Psoas muscle (tissue), 8 donors: ENCODE data around the gene NAT9. TPM values are rescaled to one million over a fixed set of nuclear protein-coding genes. Genes with fewer than 3 reads are reported as not detected.

Source experiments
- ATAC-seq, 4 donors: fragments of 200-7000 bp; cut with Tn5 transposase; one replicate each; pipeline ENCODE4 v1.9.1; 2020; ENCODE audit warnings: moderate library complexity in 3 of 4, mild to moderate bottlenecking in 2 of 4
- DNase-seq, 2 donors: peaks; one replicate each; pipeline ENCODE4 v3.0.0-alpha.2; 2020
- H3K27ac ChIP-seq: fragments of 200-600 bp; one replicate; pipeline ENCODE4 v1.8.0; 2022
- H3K27me3 ChIP-seq, 3 donors: fragments of 200-600 bp in 1 of 3; one replicate each; pipeline versions ENCODE4 v1.6.1 to v1.8.0; 2013 to 2022; ENCODE audit warnings: low read length in 2 of 3, mild to moderate bottlenecking in 2 of 3, moderate library complexity in 1 of 3; ENCODE audit not compliant: insufficient read depth in 3 of 3
- H3K36me3 ChIP-seq, 2 donors: fragments of 200-600 bp in 1 of 2; one replicate each; pipeline versions ENCODE4 v1.6.1 to v1.8.0; 2013 to 2022; ENCODE audit warnings: low read depth in 1 of 2, mild to moderate bottlenecking in 1 of 2, moderate library complexity in 1 of 2; ENCODE audit not compliant: insufficient read depth in 1 of 2
- H3K4me1 ChIP-seq: fragments of 200-600 bp; one replicate; pipeline ENCODE4 v1.8.0; 2022
- H3K4me3 ChIP-seq: fragments of 200-600 bp; one replicate; pipeline ENCODE4 v1.8.0; 2022; ENCODE audit warnings: mild to moderate bottlenecking
- H3K9me3 ChIP-seq: fragments of 200-600 bp; one replicate; pipeline ENCODE4 v1.8.0; 2022
- WGBS, 3 donors: extraction: QIAGEN DNeasy Blood & Tissue Kit; methylation state at CpG; one replicate each; pipeline versions ENCODE4 v1.1.6 to v1.1.7; 2013; 5-methylcytosine and 5-hydroxymethylcytosine counted together
- intact Hi-C, 2 donors: fragments of 100-400 bp; cut with DNase I; formaldehyde crosslinking; loops; one replicate each; pipeline versions ENCODE4 v1.11.0 to v1.14.2; 2022
- polyA plus RNA-seq, 3 donors: library from polyadenylated mRNA; stranded (reverse); fragments of 200-250 nt; gene quantifications; one replicate each; pipeline ENCODE4 v1.2.3, GENCODE V29; 2013
- total RNA-seq, 4 donors: library from RNA; stranded (reverse); fragmentation: NEBNext Ultra II Directional in 2 of 4; extraction: Animal tissue kit (Norgen Biotek cat#: 25700) in 2 of 4; gene quantifications; one replicate each; pipeline versions ENCODE4 v1.2.1 to v1.2.4, GENCODE V29; 2021 to 2023
- TF ChIP-seq, protein P1 (sequence below): fragments of 200-600 bp; IDR thresholded peaks from one replicate; pipeline ENCODE4 v1.8.0; 2022; ENCODE audit warnings: antibody characterized with exemption
- donor health status: healthy with polysubstance abuse.
- donor health status: DM: no; HTN: no; CAD: no; lungs with moderate emphysema.
- donor health status: Bipolar disorder and iron deficiency.
- donor health status: healthy.
- donor health status: DM: yes; HTN: yes; CAD: no.
- donor health status: DM: no; HTN: no; CAD: no.
- donor health status: DM: no; HTN: no; CAD: no.
- donor health status: DM: yes; HTN: yes; CAD: no.

Gene NAT9
- total and polyA plus RNA-seq, 7 donors: 15.2 to 52.5 (median 25.8) TPM

DNA sequence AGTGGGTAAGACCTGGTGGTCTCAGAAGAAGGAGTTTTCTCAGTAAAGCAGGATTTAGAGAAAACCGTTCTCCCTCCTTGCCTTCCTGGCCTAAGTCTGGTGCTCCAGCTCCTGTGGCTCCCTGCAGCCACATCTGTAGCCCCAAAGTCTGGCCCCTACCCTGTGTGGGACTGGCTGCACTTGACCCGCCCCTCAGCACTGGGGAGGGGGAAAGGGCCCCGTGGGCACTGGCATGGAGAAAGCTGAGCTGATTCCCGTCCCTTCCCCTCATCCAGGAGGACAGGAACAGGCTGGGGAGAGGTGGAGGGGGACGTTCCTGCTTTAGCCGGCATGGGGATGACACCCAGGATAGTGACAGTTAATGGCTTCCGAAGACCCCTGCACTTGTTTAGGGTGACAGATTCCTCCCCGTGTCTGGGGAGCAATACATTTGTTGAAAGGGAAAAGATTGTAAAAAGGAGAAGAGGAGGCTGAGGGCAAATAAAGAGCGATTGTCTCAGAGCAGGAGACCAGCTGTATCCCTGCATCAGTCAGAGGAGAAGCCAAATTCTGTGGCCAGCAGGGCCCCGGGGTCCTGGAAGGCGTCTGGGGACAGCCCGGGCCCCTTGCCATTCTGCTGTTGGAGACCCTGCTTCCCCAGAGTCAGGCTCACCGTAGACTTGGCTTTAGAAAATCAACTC, 45.6 kb upstream of the NAT9 start:
- DNase-seq (no peak), ATAC-seq (no peak)
- intact Hi-C loops: no loop called here
- no peaks in the 10 kb centered on the region for H3K9me3 ChIP-seq
- peaks cover 0 to 15% of the 10 kb centered on the region in 2 donors for H3K36me3 ChIP-seq
- H3K4me1 ChIP-seq: no peaks in the 10 kb centered on the region
- no peak overlapping the region for H3K4me3 ChIP-seq
- TF ChIP-seq, protein P1, sequence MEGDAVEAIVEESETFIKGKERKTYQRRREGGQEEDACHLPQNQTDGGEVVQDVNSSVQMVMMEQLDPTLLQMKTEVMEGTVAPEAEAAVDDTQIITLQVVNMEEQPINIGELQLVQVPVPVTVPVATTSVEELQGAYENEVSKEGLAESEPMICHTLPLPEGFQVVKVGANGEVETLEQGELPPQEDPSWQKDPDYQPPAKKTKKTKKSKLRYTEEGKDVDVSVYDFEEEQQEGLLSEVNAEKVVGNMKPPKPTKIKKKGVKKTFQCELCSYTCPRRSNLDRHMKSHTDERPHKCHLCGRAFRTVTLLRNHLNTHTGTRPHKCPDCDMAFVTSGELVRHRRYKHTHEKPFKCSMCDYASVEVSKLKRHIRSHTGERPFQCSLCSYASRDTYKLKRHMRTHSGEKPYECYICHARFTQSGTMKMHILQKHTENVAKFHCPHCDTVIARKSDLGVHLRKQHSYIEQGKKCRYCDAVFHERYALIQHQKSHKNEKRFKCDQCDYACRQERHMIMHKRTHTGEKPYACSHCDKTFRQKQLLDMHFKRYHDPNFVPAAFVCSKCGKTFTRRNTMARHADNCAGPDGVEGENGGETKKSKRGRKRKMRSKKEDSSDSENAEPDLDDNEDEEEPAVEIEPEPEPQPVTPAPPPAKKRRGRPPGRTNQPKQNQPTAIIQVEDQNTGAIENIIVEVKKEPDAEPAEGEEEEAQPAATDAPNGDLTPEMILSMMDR: no peak
- WGBS, 3 donors: 67 to 68% (median 67%) methylated on average over 13 of the region's 13 CpGs
- no peak overlapping the region for H3K27ac ChIP-seq
- no peaks in the 10 kb centered on the region for H3K27me3 ChIP-seq

DNA sequence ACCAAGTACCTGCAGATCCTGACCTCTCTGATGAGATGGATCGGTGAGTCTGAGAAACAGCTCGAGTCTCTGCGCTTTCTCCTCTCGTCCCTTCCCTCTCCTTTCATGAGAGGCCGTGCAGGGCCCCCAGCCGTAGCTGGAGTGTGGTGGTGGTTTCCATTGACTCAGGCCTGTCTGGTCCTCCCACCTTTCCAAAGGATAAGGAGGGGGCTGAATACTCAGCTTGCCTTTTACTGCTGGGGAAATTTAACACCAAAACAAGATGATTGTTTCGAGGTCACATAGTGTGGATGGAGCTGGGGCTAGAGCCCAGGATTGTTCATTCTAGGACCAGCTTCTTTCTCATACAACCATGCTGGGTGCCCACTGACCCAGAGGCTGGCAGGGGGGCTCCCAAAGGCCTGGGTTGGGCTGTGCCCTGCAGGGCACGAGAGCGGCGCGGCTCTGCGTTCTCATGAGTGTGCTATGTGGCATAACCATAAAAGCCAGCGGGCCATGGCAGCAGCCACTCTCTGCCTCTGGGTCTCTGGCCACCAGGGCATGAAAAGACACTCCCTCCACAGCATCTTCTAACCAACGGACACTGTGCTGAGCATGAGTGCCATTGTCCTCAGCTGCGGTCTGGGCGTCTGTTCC, 43.8 kb upstream of the NAT9 start:
- TF ChIP-seq, protein P1: no peak
- peaks cover 0 to 15% of the 10 kb centered on the region in 2 donors for H3K36me3 ChIP-seq

DNA sequence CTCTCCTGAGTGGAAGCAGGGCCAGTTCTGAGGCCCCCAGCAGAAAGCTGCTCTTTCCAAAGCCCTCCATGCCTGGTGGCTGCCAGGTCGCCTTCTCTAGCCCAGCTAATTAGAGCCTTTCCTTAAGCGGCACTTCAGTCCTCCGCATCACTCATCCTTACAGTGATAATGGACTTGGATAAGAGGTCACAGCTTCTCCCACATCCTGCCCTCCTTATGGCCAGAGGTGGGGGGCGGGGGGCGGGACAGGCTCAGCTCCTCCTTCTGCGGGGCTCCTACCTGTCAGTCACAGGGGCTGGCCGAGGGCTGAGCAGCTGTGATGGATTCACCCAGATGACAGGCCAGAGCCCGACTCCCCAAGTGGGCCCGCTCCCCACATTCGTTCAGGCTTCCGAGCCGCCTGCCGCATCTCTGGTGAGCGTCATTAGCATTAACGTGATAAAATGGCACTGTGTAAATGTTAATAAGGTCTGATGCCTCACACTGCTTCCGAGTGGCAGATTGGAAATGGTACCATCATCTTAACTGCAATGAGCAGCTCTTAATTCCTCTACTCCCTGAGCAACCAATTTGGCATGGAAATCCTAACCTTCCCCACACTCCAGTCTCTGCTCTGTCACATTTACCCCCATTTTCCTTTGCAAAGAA, 42.3 kb upstream of the NAT9 start:
- H3K36me3 ChIP-seq: peaks cover 0 to 15% of the 10 kb centered on the region in 2 donors
- no peaks in the 10 kb centered on the region for H3K9me3 ChIP-seq
- WGBS, 3 donors: 95 to 97% (median 96%) methylated on average over 16 of the region's 16 CpGs
- TF ChIP-seq, protein P1: no peak
- H3K27me3 ChIP-seq: no peaks in the 10 kb centered on the region
- H3K27ac ChIP-seq: no peak overlapping the region
- no peak overlapping the region for H3K4me3 ChIP-seq
- DNase-seq (no peak), ATAC-seq (no peak)
- intact Hi-C loops: no loop called here
- no peaks in the 10 kb centered on the region for H3K4me1 ChIP-seq

More for the DNA sequence above, 43.8 kb upstream of the NAT9 start:
- H3K4me1 ChIP-seq: no peaks in the 10 kb centered on the region
- no peaks in the 10 kb centered on the region for H3K9me3 ChIP-seq
- DNase-seq (no peak), ATAC-seq (no peak)
- 93 to 97% (median 95%) methylated on average over 16 of the region's 16 CpGs for WGBS, 3 donors
- H3K4me3 ChIP-seq: no peak overlapping the region
- H3K27me3 ChIP-seq: no peaks in the 10 kb centered on the region
- intact Hi-C loops: no loop called here
- no peak overlapping the region for H3K27ac ChIP-seq

DNA sequence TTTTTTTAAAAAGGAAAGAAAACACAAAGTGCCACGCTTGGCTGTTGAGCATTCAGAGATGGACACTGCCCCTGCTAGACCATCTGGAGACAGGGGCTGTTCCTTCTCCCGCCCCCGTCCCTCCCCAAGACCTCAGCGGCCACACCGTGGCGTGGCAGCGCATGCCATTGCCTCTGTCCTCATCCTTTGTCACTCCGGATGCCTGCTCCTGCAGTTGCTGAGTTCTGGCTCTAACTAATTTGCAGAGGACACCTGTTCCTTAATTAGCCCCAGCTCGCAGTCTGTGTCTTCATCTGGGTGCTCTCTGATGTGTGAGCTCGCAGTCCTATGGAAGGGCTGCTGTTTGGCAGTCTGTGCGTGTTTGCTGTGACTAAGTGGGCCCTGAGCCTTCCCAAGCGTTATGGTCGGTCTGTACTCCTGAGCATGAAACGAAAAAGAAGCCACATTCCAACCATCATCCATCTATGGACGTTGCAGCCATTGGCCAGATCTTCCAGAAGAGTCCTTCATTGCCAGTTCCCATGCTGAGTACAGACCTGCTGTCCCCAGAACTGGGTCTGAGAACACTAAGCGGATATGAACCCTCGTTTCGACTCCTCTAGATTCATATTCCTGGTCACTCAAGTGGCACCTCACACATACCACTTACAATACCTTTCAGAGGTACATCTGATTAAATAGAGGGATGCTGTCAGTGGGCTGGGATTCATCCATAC, 40.9 kb upstream of the NAT9 start:
- 74 to 83% (median 80%) methylated on average over 17 to 18 of the region's 18 CpGs for WGBS, 3 donors
- no peaks in the 10 kb centered on the region for H3K9me3 ChIP-seq
- H3K36me3 ChIP-seq: peaks cover 0 to 15% of the 10 kb centered on the region in 2 donors
- DNase-seq: no peak
- ATAC-seq: no peak
- intact Hi-C loops: no loop called here
- no peaks in the 10 kb centered on the region for H3K27me3 ChIP-seq
- no peaks in the 10 kb centered on the region for H3K4me1 ChIP-seq
- H3K4me3 ChIP-seq: no peak overlapping the region
- no peak overlapping the region for H3K27ac ChIP-seq
- TF ChIP-seq, protein P1: no peak
